Measurements from ENCODE around the gene NPPC. TPM values are rescaled to one million over a fixed set of nuclear protein-coding genes. Genes with fewer than 3 reads are reported as not detected.

The NPPC gene
- total and polyA plus RNA-seq, 7 experiments from 2014 or later, result 0.58 TPM; not detected in 6

DNA sequence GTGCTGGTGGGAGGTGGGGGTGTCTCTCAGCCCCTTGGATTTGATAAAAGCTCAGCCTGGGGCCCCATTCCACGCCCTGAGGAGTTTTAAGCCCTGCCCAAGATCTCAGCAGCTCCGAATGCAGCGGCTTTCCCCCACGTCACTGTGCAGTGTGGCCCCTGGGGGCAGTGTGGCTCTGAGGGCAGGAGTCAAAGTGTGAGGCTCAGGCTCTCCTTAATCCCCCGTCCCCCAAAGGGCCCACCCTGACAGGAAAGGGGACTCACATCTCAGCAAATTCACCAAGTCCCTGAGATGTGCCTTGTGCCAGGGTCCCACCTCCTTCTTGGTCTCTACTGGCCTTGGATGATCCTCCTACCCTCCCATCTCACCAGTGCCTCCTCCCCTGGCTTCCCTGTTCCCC is 25.2 kb downstream of the NPPC start:
- ATAC-seq (no peak), DNase-seq (no peak)
- Histone ChIP-seq H3K4me1 (ENCODE audit: control insufficient read depth in 2 of 2, insufficient read depth in 2 of 2, low read length in 2 of 2) (no peaks in the 10 kb centered on the region), H3K27ac (ENCODE audit: low read depth, low read length) (no peak overlapping the region), H3K4me3 (ENCODE audit: low read length) (no peak overlapping the region), H3K9me3 (ENCODE audit: control insufficient read depth in 2 of 3, low read length in 3 of 3) (no peaks in the 10 kb centered on the region), H3K36me3 (ENCODE audit: control insufficient read depth in 2 of 3, insufficient read depth in 3 of 3, low read length in 3 of 3) (no peaks in the 10 kb centered on the region), H3K27me3 (ENCODE audit: control insufficient read depth in 2 of 2, insufficient read depth in 2 of 2, low read length in 2 of 2) (no peaks in the 10 kb centered on the region)
- ChIA-PET CTCF (interaction anchor here (0.7 to 2.2 kb wide), 6 partner anchors 8 to 539 kb away, joined by 3 to 12 read pairs (median 4); no protein-coding TSS in a partner anchor), POLR2A (no interaction called here)
- H3K4me3 Mint-ChIP-seq, result no peak overlapping the region
- H3K27me3 Mint-ChIP-seq, result peaks cover 0 to 12% (median 5%) of the 10 kb centered on the region in 5 donors
- intact Hi-C loops (cut with micrococcal nuclease), result no loop called here
- no peaks in the 10 kb centered on the region for H3K9me3 Mint-ChIP-seq
- no peaks in the 10 kb centered on the region for H3K36me3 Mint-ChIP-seq
- peaks cover 0 to 1% (median 0%) of the 10 kb centered on the region in 7 donors for H3K4me1 Mint-ChIP-seq
- H3K27ac Mint-ChIP-seq, result no peak overlapping the region

- no peaks in the 10 kb centered on the region for H3K9me3 Mint-ChIP-seq
- Histone ChIP-seq H3K36me3 (ENCODE audit: control insufficient read depth in 2 of 3, insufficient read depth in 3 of 3, low read length in 3 of 3) (no peaks in the 10 kb centered on the region), H3K27me3 (ENCODE audit: control insufficient read depth in 2 of 2, insufficient read depth in 2 of 2, low read length in 2 of 2) (no peaks in the 10 kb centered on the region), H3K27ac (ENCODE audit: low read depth, low read length) (no peak overlapping the region), H3K4me3 (ENCODE audit: low read length) (no peak overlapping the region), H3K9me3 (ENCODE audit: control insufficient read depth in 2 of 3, low read length in 3 of 3) (no peaks in the 10 kb centered on the region), H3K4me1 (ENCODE audit: control insufficient read depth in 2 of 2, insufficient read depth in 2 of 2, low read length in 2 of 2) (no peaks in the 10 kb centered on the region)
- DNase-seq (peak in 8 of 9 donors; percentile 11 to 74 (median 22)), ATAC-seq (peak; percentile 67)
- no peaks in the 10 kb centered on the region for H3K36me3 Mint-ChIP-seq
- intact Hi-C loops (cut with micrococcal nuclease), result no loop called here
- peaks cover 0 to 12% (median 5%) of the 10 kb centered on the region in 5 donors for H3K27me3 Mint-ChIP-seq
- no peak overlapping the region for H3K4me3 Mint-ChIP-seq
- no peak overlapping the region for H3K27ac Mint-ChIP-seq
- CTCF ChIA-PET, result interaction anchor here (0.7 to 2.2 kb wide), 6 partner anchors 9 to 539 kb away, joined by 3 to 12 read pairs (median 4); no protein-coding TSS in a partner anchor
- H3K4me1 Mint-ChIP-seq, result no peaks in the 10 kb centered on the region
- POLR2A ChIA-PET, result no interaction called here
These were observed 25.7 kb downstream of the NPPC start for GRCh38 chr2:231900486-231900942.

DNA sequence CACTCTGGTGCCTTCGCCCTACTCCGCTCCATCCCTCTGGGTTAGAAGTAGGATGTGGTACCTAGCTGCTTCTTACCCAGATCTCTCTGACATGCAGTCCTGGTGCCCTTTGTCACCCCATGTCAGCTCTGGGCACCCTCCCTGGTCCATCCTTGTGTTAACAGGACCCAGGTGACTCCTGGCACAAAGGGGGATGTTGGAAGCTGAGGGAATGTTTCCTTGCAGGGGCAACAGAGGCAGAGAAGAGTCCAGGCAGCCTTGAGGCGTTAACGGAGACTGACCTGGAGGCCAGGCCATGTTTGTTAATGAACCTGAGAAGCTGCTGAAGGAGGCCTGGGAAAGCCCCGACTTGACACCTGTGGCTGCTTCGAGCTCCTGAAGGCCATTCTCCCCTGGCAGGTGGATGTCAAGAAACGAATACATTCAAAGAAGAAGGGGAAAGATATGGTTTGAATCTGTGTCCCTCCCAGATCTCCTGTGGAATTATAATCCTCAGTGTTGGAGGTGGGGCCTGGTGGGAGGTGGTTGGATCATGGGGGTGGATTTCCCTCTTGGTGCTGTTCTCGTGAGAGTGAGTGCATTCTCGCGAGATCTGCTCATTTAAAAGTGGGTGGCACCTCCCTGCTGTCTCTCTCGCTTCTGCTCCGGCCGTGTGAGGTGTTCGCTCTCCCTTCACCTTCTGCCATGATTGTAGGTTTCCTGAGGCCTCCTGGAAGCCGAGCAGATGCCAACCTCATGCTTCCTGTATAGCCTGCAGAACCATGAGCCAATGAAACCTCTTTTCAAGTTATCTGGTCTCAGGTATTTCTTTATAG is 31.4 kb downstream of the NPPC start:
- no peak overlapping the region for H3K4me3 ChIP-seq (ENCODE audit: low read length)
- no peak overlapping the region for H3K27ac ChIP-seq (ENCODE audit: low read depth, low read length)
- CTCF ChIA-PET, result no interaction called here
- Mint-ChIP-seq H3K27me3 (peaks cover 0 to 4% (median 0%) of the 10 kb centered on the region in 5 donors), H3K4me3 (no peak overlapping the region), H3K36me3 (no peaks in the 10 kb centered on the region), H3K9me3 (no peaks in the 10 kb centered on the region), H3K4me1 (peaks cover 0 to 2% (median 0%) of the 10 kb centered on the region in 7 donors), H3K27ac (no peak overlapping the region)
- intact Hi-C loops (cut with micrococcal nuclease), result no loop called here
- no peak for DNase-seq
- ATAC-seq, result no peak
- H3K4me1 ChIP-seq (ENCODE audit: control insufficient read depth in 2 of 2, insufficient read depth in 2 of 2, low read length in 2 of 2), result no peaks in the 10 kb centered on the region
- no peaks in the 10 kb centered on the region for H3K27me3 ChIP-seq (ENCODE audit: control insufficient read depth in 2 of 2, insufficient read depth in 2 of 2, low read length in 2 of 2)
- no peaks in the 10 kb centered on the region for H3K9me3 ChIP-seq (ENCODE audit: control insufficient read depth in 2 of 3, low read length in 3 of 3)
- POLR2A ChIA-PET, result no interaction called here
- H3K36me3 ChIP-seq (ENCODE audit: control insufficient read depth in 2 of 3, insufficient read depth in 3 of 3, low read length in 3 of 3), result no peaks in the 10 kb centered on the region

GRCh38 chr2:231891514-231891905 is 34.7 kb downstream of the NPPC start:
- peaks cover 0 to 2% (median under 1%) of the 10 kb centered on the region in 11 donors for H3K9me3 Mint-ChIP-seq
- H3K27ac Mint-ChIP-seq, result no peak overlapping the region
- CTCF ChIA-PET, result interaction anchor here (1.0 kb wide), 1 partner anchor 8 kb away, joined by 3 read pairs; no protein-coding TSS in a partner anchor
- H3K4me1 Mint-ChIP-seq, result peaks cover 0 to 2% (median 0%) of the 10 kb centered on the region in 7 donors
- POLR2A ChIA-PET, result no interaction called here
- no peak for DNase-seq
- peaks cover 4 to 15% (median 11%) of the 10 kb centered on the region in 5 donors for H3K27me3 Mint-ChIP-seq
- H3K9me3 ChIP-seq (ENCODE audit: control insufficient read depth in 2 of 3, low read length in 3 of 3), result no peaks in the 10 kb centered on the region
- no peaks in the 10 kb centered on the region for H3K36me3 Mint-ChIP-seq
- no peaks in the 10 kb centered on the region for H3K4me1 ChIP-seq (ENCODE audit: control insufficient read depth in 2 of 2, insufficient read depth in 2 of 2, low read length in 2 of 2)
- H3K4me3 ChIP-seq (ENCODE audit: low read length), result no peak overlapping the region
- intact Hi-C loops (cut with micrococcal nuclease), result no loop called here
- no peak for ATAC-seq
- no peak overlapping the region for H3K4me3 Mint-ChIP-seq
- no peak overlapping the region for H3K27ac ChIP-seq (ENCODE audit: low read depth, low read length)
- H3K36me3 ChIP-seq (ENCODE audit: control insufficient read depth in 2 of 3, insufficient read depth in 3 of 3, low read length in 3 of 3), result no peaks in the 10 kb centered on the region
- no peaks in the 10 kb centered on the region for H3K27me3 ChIP-seq (ENCODE audit: control insufficient read depth in 2 of 2, insufficient read depth in 2 of 2, low read length in 2 of 2)

DNA sequence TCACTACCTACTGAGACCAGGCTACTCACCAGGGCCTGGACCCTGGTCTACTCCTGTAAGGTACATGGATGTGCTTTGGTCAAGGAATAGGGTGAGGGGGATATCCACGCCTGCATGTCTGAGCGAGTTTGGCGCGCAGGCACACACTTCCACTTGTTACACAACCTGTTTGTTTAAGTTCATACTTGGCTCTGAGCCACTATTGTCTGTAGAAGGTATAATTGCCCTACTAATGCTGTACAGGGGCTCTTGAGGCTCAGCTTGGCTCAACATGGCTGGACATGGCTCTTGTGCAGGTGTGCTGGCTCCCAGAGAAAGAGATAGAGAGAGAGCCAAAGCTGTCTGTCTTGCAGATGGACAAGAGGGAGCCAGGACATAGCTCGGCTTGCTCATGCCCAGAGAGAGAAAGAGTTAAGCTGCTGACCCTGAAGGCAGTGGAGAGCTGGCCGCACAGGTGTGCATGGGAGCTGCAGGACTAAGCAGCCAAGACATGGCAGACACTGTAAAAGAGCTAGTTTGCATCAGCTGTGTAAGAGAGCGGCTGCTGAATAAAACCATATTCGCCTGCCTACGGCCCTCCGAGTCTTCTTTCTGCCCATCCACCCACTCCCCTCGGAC is 35.2 kb downstream of the NPPC start:
- no peaks in the 10 kb centered on the region for H3K4me1 ChIP-seq (ENCODE audit: control insufficient read depth in 2 of 2, insufficient read depth in 2 of 2, low read length in 2 of 2)
- DNase-seq (no peak), ATAC-seq (no peak)
- H3K27ac ChIP-seq (ENCODE audit: low read depth, low read length), result no peak overlapping the region
- H3K9me3 Mint-ChIP-seq, result peaks cover 0 to 7% (median 1%) of the 10 kb centered on the region in 11 donors
- ChIA-PET POLR2A (no interaction called here), CTCF (interaction anchor here (0.7 to 1.0 kb wide), 2 partner anchors 8 to 211 kb away, joined by 3 to 6 read pairs; no protein-coding TSS in a partner anchor)
- no peaks in the 10 kb centered on the region for H3K36me3 ChIP-seq (ENCODE audit: control insufficient read depth in 2 of 3, insufficient read depth in 3 of 3, low read length in 3 of 3)
- no peak overlapping the region for H3K4me3 Mint-ChIP-seq
- no peaks in the 10 kb centered on the region for H3K9me3 ChIP-seq (ENCODE audit: control insufficient read depth in 2 of 3, low read length in 3 of 3)
- peaks cover 0 to 3% (median 0%) of the 10 kb centered on the region in 5 donors for H3K36me3 Mint-ChIP-seq
- H3K27ac Mint-ChIP-seq, result no peak overlapping the region
- peaks cover 10 to 19% (median 15%) of the 10 kb centered on the region in 5 donors for H3K27me3 Mint-ChIP-seq
- intact Hi-C loops (cut with micrococcal nuclease), result no loop called here
- H3K27me3 ChIP-seq (ENCODE audit: control insufficient read depth in 2 of 2, insufficient read depth in 2 of 2, low read length in 2 of 2), result no peaks in the 10 kb centered on the region
- H3K4me3 ChIP-seq (ENCODE audit: low read length), result no peak overlapping the region
- H3K4me1 Mint-ChIP-seq, result peaks cover 0 to 2% (median 0%) of the 10 kb centered on the region in 7 donors

DNA sequence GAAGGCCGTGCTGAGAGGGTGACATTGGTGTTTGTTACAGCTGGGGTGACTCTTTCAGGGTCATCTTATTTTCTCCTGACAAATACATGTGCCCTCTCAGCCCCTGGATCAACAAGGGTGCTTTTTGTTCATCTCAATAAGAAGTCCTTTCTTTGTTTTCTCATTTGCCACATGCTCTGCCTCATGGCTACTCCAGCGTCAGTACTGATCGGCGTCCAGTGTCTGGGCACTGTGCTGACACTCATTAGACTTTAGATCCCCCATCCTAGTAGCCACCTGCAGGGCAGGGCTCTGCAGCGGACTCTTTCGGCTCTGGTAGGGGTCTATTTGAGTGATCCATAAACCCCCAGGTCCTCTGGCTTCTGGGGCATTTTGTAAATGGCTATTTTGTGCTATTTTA is 38.4 kb downstream of the NPPC start:
- POLR2A ChIA-PET, result no interaction called here
- H3K4me3 Mint-ChIP-seq, result no peak overlapping the region
- DNase-seq, result no peak

More for the DNA sequence above, 38.4 kb downstream of the NPPC start:
- peaks cover 32 to 43% (median 37%) of the 10 kb centered on the region in 5 donors for H3K27me3 Mint-ChIP-seq
- no peak overlapping the region for H3K27ac ChIP-seq (ENCODE audit: low read depth, low read length)
- H3K9me3 Mint-ChIP-seq, result peaks cover 0 to 19% (median 2%) of the 10 kb centered on the region in 11 donors
- CTCF ChIA-PET, result no interaction called here
- H3K4me3 ChIP-seq (ENCODE audit: low read length), result no peak overlapping the region
- H3K36me3 ChIP-seq (ENCODE audit: control insufficient read depth in 2 of 3, insufficient read depth in 3 of 3, low read length in 3 of 3), result no peaks in the 10 kb centered on the region
- no peaks in the 10 kb centered on the region for H3K9me3 ChIP-seq (ENCODE audit: control insufficient read depth in 2 of 3, low read length in 3 of 3)
- H3K4me1 ChIP-seq (ENCODE audit: control insufficient read depth in 2 of 2, insufficient read depth in 2 of 2, low read length in 2 of 2), result no peaks in the 10 kb centered on the region
- no peak for ATAC-seq
- intact Hi-C loops (cut with micrococcal nuclease), result no loop called here
- no peaks in the 10 kb centered on the region for H3K27me3 ChIP-seq (ENCODE audit: control insufficient read depth in 2 of 2, insufficient read depth in 2 of 2, low read length in 2 of 2)
- peaks cover 0 to 2% (median 0%) of the 10 kb centered on the region in 7 donors for H3K4me1 Mint-ChIP-seq
- peaks cover 0 to 5% (median 3%) of the 10 kb centered on the region in 5 donors for H3K36me3 Mint-ChIP-seq
- no peak overlapping the region for H3K27ac Mint-ChIP-seq

Measured in naive thymus-derived CD4-positive, alpha-beta T cell (primary cell).